Measurements from ENCODE around the gene CUL3. TPM values are rescaled to one million over a fixed set of nuclear protein-coding genes. Genes with fewer than 3 reads are reported as not detected.
A peak's percentile ranks its signal among the peaks of the same experiment; 100 is the strongest.
"Not testable (repeated sequence)": the region's sequence is repeated elsewhere in the genome, so short reads cannot be mapped to it uniquely, and the experiment has no call there.

CUL3 gene
- total RNA-seq, 1 donor from 2014 or later, result 65.6 TPM

DNA sequence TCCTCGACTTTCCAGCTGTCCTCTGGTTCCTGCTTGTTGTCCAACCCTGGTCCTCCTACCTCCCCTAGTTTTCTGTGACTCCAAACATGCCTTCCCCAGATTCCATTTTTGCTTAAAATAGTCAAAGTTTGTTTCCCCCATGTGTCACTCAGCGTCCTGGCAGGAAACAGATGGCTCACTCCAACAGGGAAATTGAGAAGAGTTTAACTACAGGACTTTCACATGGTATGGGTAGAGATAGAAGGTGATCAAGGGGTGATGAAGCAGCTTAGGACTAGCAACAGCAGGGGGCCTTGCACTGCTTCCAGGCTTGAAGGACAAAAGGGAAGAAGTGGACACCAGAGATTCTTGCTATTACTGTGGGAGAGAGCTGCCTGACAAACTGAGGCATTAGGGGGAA lies 6.1 kb upstream of the CUL3 start:
- Mint-ChIP-seq H3K36me3 (ENCODE audit: low read depth) (no peaks in the 10 kb centered on the region), H3K27me3 (ENCODE audit: low read depth) (no peaks in the 10 kb centered on the region), H3K4me1 (ENCODE audit: low read depth) (peaks cover 2% of the 10 kb centered on the region), H3K27ac (ENCODE audit: unreplicated experiment) (no peak overlapping the region), H3K4me3 (ENCODE audit: unreplicated experiment) (no peak overlapping the region), H3K9me3 (ENCODE audit: low read depth) (no peaks in the 10 kb centered on the region)
- no peak for TF ChIP-seq CTCF (IDR thresholded peaks at IDR 0.05)
- no peak for DNase-seq (ENCODE audit: low spot score)

- Mint-ChIP-seq H3K27ac (ENCODE audit: unreplicated experiment) (no peak overlapping the region), H3K4me1 (ENCODE audit: low read depth) (peaks cover 29% of the 10 kb centered on the region), H3K9me3 (ENCODE audit: low read depth) (no peaks in the 10 kb centered on the region), H3K36me3 (ENCODE audit: low read depth) (peaks cover 2% of the 10 kb centered on the region), H3K4me3 (ENCODE audit: unreplicated experiment) (peak overlapping the region; percentile 96), H3K27me3 (ENCODE audit: low read depth) (no peaks in the 10 kb centered on the region)
- DNase-seq (ENCODE audit: low spot score), result no peak
- no peak for TF ChIP-seq CTCF (IDR thresholded peaks at IDR 0.05)
Measured at GRCh38 chr2:224586127-224586695, 1.0 kb upstream of the CUL3 start.

DNA sequence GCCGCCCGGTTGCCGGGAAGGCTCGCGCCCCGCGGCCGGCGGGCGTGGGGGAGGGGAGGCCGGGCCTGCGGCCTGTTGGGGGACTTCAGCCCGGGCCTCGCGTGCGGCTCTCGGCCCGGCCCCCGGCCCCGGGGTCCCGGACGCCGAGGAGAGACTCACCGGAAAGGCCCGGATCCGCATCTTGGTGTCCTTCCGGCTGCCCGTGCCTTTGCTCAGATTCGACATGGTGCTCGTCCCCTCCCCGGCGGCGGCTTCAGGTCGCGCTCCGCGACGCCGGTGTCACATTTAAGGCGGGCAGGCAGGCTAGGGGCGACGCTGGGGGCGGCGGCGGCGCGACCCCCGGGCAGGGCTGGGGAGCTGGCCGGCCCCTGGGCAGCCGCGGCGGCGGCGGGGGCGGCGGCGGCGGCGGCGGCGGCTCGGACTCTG lies 365 bp downstream of the CUL3 start:
- Mint-ChIP-seq H3K27me3 (ENCODE audit: low read depth) (no peaks in the 10 kb centered on the region), H3K36me3 (ENCODE audit: low read depth) (peaks cover 2% of the 10 kb centered on the region), H3K4me3 (ENCODE audit: unreplicated experiment) (peak overlapping the region; percentile 69), H3K4me1 (ENCODE audit: low read depth) (peaks cover 36% of the 10 kb centered on the region), H3K27ac (ENCODE audit: unreplicated experiment) (peak overlapping the region; percentile 91), H3K9me3 (ENCODE audit: low read depth) (no peaks in the 10 kb centered on the region)
- DNase-seq (ENCODE audit: low spot score), result no peak
- no peak for TF ChIP-seq CTCF (IDR thresholded peaks at IDR 0.05)

DNA sequence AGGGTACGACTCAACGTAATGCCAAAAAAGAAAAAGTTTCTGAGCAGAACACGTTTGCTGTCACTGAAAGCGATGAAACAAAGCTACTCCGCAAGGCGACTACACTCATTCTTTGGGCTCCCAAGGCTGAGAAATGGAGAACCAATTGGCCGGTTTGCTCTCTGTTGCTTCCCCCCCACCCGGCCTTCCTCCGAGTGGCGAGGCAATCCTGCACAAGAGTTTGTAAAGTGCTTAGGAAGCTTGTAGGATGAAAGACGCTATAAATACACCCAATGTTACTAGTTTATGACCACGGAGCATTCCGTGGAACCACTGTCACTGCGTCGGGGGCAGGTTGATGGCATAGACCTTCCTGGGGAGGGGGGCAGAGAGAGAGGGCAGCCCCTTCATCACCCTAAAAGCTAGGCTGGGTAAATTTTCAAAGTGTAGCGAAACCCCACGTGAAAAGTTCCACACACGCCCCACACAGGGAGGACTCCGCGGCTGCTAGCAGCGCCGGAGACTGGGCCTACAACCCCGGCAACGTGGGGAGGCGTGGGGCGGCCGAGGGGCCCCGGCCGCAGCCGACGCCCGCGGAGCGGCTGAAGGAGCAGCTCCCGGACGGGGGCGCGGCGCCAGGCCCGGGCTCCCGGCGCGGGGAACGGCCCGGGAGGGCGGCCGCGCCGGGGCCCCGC lies 915 bp downstream of the CUL3 start:
- Mint-ChIP-seq H3K27ac (ENCODE audit: unreplicated experiment) (peak overlapping the region; percentile 97), H3K4me3 (ENCODE audit: unreplicated experiment) (peak overlapping the region; percentile 96), H3K27me3 (ENCODE audit: low read depth) (no peaks in the 10 kb centered on the region), H3K4me1 (ENCODE audit: low read depth) (peaks cover 41% of the 10 kb centered on the region), H3K9me3 (ENCODE audit: low read depth) (no peaks in the 10 kb centered on the region), H3K36me3 (ENCODE audit: low read depth) (peaks cover 2% of the 10 kb centered on the region)
- DNase-seq (ENCODE audit: low spot score), result no peak
- no peak for TF ChIP-seq CTCF (IDR thresholded peaks at IDR 0.05)

DNA sequence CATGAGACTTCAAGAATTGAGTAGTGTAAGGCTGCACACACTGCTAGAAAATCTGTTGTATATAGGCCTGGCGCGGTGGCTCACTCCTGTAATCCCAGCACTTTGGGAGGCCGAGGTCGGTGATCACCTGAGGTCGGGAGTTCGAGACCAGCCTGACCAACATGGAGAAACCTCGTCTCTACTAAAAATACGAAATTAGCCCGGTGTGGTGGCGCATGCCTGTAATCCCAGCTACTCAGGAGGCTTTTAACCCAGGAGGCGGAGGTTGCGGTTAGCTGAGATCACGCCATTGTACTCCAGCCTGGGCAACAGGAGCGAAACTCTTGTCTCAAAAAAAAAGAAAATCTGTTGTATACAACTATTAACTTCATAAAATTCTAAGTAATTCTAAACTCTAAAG lies 2.1 kb downstream of the CUL3 start:
- peak overlapping the region; percentile 96 for H3K4me3 Mint-ChIP-seq (ENCODE audit: unreplicated experiment)
- H3K9me3 Mint-ChIP-seq (ENCODE audit: low read depth); H3K27me3 Mint-ChIP-seq (ENCODE audit: low read depth); H3K36me3 Mint-ChIP-seq (ENCODE audit: low read depth); DNase-seq (ENCODE audit: low spot score): not testable (repeated sequence)
- H3K27ac Mint-ChIP-seq (ENCODE audit: unreplicated experiment), result peak overlapping the region; percentile 97
- peaks cover 46% of the 10 kb centered on the region for H3K4me1 Mint-ChIP-seq (ENCODE audit: low read depth)

- Mint-ChIP-seq H3K4me3 (ENCODE audit: unreplicated experiment) (no peak overlapping the region), H3K4me1 (ENCODE audit: low read depth) (peaks cover 55% of the 10 kb centered on the region)
Measured at GRCh38 chr2:224580248-224580647, 4.9 kb downstream of the CUL3 start.

More at GRCh38 chr2:224580248-224580647, 4.9 kb downstream of the CUL3 start:
- DNase-seq (ENCODE audit: low spot score), result no peak
- Mint-ChIP-seq H3K9me3 (ENCODE audit: low read depth) (no peaks in the 10 kb centered on the region), H3K36me3 (ENCODE audit: low read depth) (peaks cover 2% of the 10 kb centered on the region), H3K27me3 (ENCODE audit: low read depth) (no peaks in the 10 kb centered on the region), H3K27ac (ENCODE audit: unreplicated experiment) (no peak overlapping the region)
- TF ChIP-seq CTCF (IDR thresholded peaks at IDR 0.05), result no peak

Measured in chondrocyte (in vitro differentiated cells).